ENCODE results near the gene HLA-DRB5.
"Not testable (repeated sequence)": the region's sequence is repeated elsewhere in the genome, so short reads cannot be mapped to it uniquely, and the experiment has no call there.

The HLA-DRB5 gene

GRCh38 chr6:32475392-32476206, 54.5 kb downstream of the HLA-DRB5 start:
- no peak for DNase-seq (ENCODE audit: low read depth)
- no peak for TF ChIP-seq CTCF (IDR thresholded peaks at IDR 0.05; ENCODE audit: insufficient read depth, low read depth, low read length, missing control alignments)

DNA sequence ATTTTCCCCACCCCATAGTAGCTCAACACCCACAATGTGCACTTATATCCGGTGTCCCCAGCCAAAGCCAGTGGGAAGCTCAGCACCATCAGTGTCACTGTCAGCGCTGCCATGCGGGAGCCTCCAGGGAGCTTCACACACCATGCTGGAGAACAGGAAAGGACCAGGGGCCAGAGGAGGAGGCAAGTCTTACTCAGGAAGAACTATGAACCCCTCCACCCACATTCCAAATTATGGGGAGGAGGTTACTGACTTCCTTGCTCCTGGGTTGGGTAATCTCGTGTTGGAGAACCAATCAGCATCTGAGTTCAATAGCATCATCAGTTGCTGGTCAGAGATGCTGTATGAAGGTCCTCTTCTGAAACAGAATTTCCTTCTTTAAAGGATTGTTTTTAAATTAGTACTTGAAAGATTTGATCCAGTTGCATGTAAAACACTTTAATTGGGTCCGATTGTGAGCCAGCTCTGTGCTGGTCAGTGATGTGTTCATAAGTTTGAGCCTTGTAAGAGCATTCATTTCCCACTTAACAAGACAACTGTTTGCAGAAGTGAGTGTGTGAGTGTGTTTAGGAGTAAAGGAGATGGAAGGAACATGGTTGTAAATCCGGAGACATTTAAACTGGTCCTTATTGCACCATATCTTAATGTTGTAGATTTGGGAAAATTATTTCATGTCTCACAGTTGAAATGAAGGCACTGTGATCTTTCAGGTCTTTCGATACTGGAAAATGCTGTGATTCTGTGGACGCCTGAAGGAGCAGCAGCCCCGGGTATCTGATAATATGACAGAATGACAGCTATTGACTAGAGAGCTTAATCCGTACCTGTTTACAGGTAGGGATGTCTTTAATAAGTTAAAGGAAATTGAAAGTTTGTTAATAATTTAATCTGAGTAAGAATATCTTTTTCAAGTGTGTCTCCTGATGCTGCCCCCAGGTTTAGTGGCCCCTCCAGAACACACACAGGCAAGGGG, 56.4 kb downstream of the HLA-DRB5 start:
- not testable (repeated sequence) for H3K4me3 ChIP-seq (ENCODE audit: low read length); DNase-seq (ENCODE audit: low read depth)

More at GRCh38 chr6:32475392-32476206, 54.5 kb downstream of the HLA-DRB5 start:
- no peak overlapping the region for H3K4me3 ChIP-seq (ENCODE audit: low read length)

DNA sequence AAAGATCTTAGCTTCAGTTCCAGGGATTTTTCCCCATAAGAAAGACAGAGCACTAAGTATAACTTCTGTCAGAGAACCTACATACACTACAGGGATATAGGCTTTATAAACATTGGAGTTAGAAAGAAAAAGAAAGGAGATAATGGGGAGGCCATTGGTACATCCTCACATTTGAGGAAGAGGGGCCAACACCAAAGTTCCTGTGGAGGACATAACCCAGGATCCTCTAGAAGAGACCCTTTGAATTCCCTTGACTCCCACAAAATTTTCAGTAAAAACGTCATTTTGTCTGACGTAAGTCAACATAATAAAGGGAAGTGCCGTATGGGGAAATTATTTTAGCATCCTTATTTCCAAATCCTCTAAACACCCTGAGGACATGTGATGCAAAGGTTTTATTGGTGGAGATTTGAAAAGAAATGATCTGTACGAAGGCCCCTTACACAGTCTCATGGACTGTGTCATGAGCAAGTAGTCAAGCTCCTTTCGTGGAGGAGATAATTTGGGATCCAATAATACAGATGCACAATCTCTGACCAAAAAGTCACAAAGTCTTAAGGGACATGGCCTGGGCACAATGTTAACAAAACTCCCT, 57.2 kb downstream of the HLA-DRB5 start:
- no peak for DNase-seq (ENCODE audit: low read depth)
- no peak overlapping the region for H3K4me3 ChIP-seq (ENCODE audit: low read length)
- TF ChIP-seq CTCF (IDR thresholded peaks at IDR 0.05; ENCODE audit: insufficient read depth, low read depth, low read length, missing control alignments), result no peak

GRCh38 chr6:32467743-32468503, 62.2 kb downstream of the HLA-DRB5 start:
- not testable (repeated sequence) for DNase-seq (ENCODE audit: low read depth); H3K4me3 ChIP-seq (ENCODE audit: low read length)

Data from epithelial cell of esophagus (primary cell).